Adrenal gland (tissue), 5 donors: ENCODE measurements around the gene SLC25A21.
"Not testable (repeated sequence)": the region's sequence is repeated elsewhere in the genome, so short reads cannot be mapped to it uniquely, and the experiment has no call there.

Experiments used
- POLR2A ChIP-seq, 2 donors: fragments of 450-650 bp; IDR thresholded peaks; one replicate each; pipeline ENCODE4 v1.6.1; 2017; ENCODE audit warnings: antibody characterized with exemption in 2 of 2, mild to moderate bottlenecking in 2 of 2, moderate library complexity in 1 of 2
- TF ChIP-seq, protein P1 (sequence below), 6 experiments: fragments of 450-650 bp in 4 of 6; fragments of 200-600 bp in 2 of 6; sonication (generic) in 1 of 6; IDR thresholded peaks; 1 replicate in 5 of 6; 2 replicates in 1 of 6; pipeline versions ENCODE4 v1.5.1 to v1.8.0; 2016 to 2021; ENCODE audit warnings: antibody characterized with exemption in 6 of 6, mild to moderate bottlenecking in 2 of 6, moderate library complexity in 1 of 6
- donor health status: DM: no; HTN: no; CAD: no.

DNA sequence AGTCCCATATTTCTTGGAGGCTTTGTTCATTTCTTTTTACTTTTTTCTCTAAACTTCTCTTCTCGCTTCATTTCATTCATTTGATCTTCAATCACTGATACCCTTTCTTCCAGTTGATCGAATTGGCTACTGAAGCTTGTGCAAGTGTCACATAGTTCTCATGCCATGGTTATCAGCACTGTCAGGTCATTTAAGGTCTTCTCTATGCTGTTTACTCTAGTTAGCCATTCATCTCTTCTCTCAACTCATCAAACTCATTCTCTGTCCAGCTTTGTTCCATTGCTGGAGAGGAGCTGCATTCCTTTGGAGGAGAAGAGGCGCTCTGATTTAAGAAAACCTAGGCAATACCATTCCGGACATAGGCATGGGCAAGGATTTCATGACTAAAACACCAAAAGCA is 192.0 kb downstream of the SLC25A21 start:
- not testable (repeated sequence) for TF ChIP-seq POLR2A (IDR thresholded peaks at IDR 0.05)
- TF ChIP-seq, protein P1, sequence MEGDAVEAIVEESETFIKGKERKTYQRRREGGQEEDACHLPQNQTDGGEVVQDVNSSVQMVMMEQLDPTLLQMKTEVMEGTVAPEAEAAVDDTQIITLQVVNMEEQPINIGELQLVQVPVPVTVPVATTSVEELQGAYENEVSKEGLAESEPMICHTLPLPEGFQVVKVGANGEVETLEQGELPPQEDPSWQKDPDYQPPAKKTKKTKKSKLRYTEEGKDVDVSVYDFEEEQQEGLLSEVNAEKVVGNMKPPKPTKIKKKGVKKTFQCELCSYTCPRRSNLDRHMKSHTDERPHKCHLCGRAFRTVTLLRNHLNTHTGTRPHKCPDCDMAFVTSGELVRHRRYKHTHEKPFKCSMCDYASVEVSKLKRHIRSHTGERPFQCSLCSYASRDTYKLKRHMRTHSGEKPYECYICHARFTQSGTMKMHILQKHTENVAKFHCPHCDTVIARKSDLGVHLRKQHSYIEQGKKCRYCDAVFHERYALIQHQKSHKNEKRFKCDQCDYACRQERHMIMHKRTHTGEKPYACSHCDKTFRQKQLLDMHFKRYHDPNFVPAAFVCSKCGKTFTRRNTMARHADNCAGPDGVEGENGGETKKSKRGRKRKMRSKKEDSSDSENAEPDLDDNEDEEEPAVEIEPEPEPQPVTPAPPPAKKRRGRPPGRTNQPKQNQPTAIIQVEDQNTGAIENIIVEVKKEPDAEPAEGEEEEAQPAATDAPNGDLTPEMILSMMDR (IDR thresholded peaks at IDR 0.05) = not testable (repeated sequence)
